Daoy (cell line): ENCODE measurements around the gene TBC1D19. TPM values are rescaled to one million over a fixed set of nuclear protein-coding genes. Genes with fewer than 3 reads are reported as not detected.
A peak's percentile ranks its signal among the peaks of the same experiment; 100 is the strongest.

ENCODE experiments used
- DNase-seq: peaks from one replicate; pipeline ENCODE4 v3.0.0-alpha.2; 2015; ENCODE audit warnings: low read depth
- total RNA-seq: library from RNA; depleted of rRNA; stranded (reverse); fragments of >200 nt; shearing (Covaris generic); gene quantifications from 2 replicates; pipeline ENCODE4 v1.2.3, GENCODE V29; 2014

Gene TBC1D19
- total RNA-seq, 1 experiment from 2014 or later: 22.7 TPM

DNA sequence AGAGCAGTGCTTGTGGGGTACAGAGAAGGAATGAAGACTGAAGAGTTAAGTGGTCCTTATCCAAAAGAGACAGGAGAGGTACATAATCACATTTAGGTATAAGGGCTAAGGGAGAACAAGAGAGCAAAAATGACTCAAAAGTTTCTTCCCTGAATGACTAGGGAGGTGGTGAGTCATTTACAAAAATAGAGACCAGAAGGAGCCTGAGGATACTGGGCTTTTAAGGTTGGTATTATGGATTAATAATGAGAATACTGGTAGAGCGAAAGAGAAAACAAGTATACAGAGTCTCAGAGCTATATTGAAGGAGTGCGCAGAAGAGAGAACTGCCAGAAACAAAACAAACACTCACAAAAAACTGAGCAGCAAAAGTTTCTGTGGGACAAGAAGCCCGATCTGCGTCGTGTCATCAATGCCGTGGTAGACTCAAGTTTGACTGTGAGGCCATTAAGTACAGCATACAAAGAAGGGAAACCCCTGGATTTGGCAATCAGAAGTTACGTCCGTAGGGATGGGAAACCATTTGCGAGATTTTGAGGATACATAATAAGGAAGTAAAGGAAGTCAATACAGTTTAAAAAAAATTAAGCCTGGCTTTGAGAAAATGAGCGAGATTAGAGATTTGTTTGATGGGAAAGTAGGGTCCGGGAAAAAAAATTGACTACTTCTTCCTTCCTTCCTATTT lies 147.6 kb downstream of the TBC1D19 start:
- DNase-seq: no peak

DNA sequence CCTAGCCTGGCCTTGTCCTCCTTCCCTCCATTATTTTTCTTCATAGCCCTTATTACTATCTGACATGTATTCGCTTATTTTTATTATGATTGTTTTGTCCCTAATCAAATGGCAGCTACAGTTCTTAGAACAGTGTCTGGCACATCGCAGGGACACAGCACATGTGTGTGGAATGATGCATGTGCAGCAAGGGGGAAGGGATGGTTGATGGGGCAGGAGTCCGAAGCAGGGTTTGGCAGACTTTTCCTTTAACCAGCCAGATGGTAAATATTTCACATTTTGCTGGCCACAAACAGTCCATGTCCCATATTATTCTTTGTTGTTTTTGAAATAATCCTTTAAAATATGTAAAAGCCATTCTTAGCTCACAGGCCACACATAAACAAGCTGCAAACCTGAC lies 148.5 kb downstream of the TBC1D19 start:
- DNase-seq: no peak

DNA sequence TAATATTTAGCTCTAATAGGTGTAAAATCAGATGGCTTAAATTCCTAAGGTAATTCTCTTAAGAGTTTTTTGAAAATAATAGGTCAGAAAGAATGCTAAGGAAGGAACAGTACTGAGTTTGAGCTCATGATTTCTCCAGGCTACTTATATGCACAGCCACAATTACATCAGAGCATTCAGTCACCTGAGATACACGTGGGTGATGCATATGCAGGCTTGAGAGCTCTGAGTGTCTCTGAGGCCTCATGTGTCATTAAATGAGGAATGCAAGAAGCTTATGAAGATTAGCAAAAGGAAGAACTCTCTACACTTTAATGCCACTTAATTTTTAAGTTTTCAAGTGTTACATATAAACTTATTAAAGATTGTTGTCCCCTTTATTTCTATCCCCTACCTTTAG lies 152.7 kb downstream of the TBC1D19 start:
- DNase-seq: no peak

DNA sequence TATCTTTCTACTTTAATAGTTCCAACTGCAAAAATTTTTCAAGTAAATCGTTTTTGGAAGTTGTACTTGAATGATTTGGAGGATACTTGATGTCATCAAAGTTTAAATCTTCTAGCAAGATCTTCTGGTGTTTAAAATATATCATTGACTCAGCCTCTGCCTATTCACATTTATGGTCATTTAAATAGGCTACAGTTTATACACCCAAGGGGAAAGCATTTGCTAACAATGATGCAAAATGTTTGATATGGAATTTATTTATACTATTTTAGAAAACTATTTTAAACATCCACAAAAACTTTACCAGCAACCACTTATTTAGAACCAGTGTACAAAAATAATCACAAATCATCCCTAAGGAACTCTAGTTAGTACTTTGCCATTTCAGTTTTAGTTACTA lies 153.5 kb downstream of the TBC1D19 start:
- DNase-seq: no peak

DNA sequence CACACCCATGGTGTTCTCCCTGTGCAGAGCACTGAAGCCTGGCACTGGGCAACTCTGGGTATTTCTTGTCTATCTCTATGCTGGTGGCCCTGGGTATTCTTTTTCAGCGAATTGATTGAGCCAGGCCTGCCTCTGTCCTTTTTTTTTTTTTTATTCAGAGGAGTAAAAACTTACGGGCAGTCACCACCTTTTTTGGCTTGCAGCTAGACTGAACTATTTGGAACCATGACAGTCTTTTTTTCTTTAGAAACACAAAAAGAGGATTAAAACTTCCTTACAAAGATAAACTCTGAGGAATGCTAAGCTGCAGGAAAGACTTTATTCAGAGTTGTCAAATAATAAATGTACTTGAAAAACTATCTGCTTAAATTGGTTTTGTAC lies 157.6 kb downstream of the TBC1D19 start:
- no peak for DNase-seq

DNA sequence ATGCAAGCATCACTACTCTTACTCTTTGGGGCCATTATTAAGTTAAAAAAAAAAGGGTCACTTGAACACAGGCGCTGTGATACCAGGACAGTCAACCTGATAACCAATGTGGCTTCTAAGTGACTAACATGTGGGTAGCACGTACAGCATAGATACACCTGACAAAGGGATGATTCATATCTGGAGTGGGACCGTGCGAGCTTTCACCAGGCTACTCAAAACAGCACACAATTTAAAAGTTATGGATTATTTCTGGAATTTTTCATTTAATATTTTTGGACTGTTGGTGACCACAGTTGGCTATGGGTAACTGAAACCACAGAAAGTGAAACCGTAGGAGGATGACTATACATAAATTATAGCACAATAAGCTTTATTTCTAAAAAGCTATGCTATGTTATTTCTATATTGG lies 162.9 kb downstream of the TBC1D19 start:
- no peak for DNase-seq

DNA sequence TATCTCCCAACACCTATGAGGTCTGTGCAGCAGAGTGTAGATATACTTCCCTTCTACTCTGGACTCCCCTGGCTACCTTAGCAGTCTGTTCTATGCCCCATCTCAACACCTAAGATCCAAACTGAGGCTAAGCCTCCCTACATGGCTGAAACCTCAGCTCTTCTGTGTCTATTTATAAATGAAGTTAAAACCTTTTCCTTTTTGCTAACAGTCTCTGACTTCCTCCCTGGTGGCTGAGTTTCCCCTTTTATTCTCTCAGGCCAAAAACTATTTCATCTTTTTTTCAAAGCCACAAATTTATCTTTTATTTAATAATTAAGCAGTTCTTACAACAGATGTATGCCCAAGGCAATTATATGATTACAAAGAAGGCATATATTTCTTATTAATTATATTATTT lies 164.9 kb downstream of the TBC1D19 start:
- DNase-seq: no peak

DNA sequence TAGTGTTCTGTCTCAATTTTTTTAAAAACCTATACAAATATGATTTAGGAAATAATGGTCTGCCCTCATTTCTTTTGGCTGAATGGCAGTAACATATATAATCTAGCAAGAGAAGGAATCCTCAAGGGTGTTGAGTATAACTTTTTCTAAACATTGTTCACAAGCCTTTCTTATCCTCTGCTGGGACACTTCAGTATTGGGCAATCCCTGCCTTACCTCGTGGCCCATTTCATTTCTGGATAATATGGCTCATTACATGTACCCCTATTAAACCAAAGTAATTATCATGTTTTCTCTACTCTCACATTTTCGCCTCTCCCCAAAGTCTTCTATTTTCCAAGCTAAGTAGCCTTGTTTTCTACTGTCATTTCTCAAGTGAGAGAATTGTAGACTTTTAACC lies 166.0 kb downstream of the TBC1D19 start:
- DNase-seq: no peak

DNA sequence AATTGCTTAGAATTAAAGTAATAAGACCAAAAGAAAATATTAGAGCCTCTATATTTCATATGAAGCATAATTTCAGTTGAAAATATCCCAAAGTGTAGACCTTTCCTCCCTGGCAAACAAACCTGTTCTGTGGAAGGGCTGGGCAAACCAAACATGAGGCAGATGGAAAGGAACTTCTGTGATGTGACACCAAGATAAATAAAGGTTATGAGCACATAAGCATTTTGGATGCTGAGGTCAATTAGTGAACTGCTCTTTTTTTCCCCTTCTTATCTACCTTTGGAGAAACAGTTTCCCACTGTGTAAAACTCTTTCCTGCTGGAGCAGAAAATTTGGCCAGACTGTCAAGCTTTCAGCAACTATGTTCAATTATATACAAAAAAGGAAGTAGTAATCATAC lies 167.1 kb downstream of the TBC1D19 start:
- no peak for DNase-seq

DNA sequence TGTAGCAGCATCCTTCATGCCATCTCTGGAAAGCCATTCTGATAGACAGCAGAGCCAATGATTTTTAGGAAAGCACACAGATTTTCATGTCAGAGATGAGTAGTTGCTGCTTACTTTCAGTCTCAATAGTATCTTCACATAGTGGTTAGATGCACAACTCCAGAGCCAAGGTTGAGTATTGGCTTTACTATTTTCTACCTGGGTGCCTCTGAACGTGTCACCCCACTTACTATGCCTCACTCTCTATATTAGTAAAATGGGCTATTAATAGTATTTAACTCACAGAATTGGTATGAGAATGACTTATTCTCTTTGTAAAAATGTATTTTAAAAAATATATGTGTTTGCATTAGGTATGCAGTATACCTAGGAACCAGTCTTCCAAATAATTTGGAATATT lies 168.0 kb downstream of the TBC1D19 start:
- DNase-seq: no peak

DNA sequence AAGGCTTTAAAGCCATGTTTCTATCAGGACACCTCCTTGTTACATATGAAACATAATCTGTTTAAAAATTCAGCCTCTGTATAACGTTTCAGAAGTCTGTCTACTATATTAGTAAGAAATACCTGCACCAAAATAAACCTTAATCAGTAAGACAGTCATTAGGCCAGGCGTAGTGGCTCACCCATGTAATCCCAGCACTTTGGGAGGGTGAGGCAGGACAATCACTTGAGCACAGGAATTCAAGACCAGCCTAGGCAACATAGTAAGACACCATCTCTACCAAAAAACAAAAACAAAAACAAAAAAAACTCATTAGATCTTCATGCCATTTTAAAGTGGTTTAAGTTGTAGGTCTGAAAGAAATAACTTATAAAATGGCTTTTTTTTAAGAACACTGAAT lies 169.3 kb downstream of the TBC1D19 start:
- DNase-seq: no peak

DNA sequence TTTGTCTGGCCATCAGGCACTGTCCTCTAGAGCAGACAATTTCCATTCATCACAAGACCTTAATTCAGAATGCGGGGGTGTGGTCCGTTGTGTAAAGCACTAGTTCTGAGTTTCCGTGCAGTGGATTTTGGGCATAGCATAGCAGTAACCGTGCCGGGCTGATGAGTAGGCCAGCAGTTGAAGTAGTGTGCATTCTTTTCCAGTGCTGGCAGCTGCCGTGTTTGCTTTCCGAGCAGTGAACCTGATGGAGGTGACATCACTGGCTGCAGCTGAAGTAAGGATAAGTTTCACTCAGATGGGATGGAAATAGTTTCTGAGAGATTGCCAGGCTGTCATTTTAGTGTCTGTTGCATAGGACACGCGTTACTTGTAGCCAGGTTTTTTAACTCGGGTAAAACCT lies 169.7 kb downstream of the TBC1D19 start:
- DNase-seq: peak; percentile 11

DNA sequence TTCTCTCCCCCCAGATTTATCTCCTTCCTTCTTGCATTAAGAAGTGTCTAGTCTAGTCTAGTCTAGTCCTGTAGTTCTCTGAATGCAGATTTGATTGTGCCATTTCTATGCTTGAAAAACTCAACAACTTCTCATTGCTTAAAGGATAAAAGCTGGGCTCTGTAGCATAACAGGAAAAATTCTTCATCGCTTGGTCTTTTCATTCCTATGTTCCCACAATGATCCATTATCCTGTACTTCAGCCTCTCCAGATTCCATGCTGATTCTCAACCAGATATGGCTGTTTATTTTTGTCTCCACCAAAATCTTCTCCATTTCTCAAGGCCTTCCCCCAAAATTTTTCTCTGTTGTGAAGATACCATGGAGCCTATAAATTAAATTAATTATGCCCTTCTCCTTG lies 173.9 kb downstream of the TBC1D19 start:
- DNase-seq: no peak

DNA sequence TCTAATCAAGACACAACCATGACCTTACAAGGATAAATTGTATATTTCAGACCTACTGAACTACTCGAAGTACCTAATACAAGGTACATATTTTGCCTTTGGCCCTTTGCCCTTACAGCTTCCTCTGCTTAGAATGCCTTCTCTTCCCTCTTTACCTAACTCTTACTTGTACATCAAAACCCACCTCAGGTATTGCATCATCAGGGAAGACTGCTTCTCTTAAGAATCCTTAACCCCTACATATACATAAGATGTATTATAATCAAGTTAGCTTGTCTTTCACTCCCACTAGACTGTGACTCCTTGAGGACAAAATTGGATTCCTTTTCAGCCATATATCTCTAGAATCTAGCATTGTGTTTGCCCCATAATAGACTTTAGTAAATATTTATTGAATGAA lies 175.0 kb downstream of the TBC1D19 start:
- no peak for DNase-seq

DNA sequence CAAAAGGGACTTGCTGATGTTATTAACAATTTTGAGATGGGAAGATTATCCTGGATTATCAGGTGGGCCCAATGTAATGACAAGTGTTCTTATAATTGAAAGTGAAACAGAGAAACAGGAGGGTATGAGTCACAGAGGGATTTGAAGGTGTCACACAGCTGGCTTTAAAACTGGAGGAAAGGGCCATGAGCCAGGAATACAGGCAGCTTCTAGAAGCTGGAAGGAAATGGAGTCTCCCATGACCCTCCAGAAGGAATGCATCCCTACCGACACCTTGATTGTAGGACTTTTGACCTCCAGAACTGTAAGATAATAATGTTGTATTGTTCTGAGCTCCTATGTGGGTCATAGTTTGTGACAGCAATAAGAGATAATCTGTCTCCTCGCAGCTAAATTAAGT lies 178.8 kb downstream of the TBC1D19 start:
- DNase-seq: peak; percentile 59

DNA sequence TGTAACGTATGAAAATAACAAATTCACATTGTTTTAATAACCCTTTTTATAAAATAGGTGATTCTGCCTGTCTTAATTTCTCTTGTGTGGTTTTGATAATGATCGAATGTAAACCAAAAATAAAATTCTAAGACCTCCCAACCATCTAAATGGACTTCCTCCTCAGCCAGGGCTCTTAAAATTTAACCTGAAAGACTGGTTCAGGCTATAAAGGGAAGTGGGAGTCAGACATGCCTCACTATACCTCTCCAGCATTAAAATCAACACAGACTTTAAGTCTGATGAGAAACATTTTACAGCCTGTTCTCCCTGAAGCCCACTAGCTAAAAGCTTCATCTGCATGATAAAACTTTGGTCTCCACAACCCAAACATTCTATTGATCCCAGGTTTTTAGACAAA lies 179.2 kb downstream of the TBC1D19 start:
- no peak for DNase-seq

DNA sequence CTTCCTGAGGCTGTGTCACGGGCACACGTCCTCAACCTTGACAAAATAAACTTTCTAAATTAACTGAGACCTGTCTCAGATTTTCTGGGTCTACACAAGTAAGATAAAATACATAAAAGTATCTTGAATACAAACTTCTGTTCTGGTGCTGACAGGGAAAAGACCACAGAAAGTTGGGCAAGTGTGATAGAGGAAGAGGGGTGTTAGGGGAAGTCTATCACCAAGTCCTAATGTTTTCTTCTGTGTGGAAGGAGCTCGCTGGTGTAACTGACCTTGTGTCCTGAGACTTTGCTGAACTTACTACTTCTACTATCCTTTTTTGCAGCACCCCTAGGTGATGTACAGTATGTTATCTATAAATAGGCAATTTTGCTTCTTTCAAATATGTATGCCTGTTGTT lies 179.8 kb downstream of the TBC1D19 start:
- no peak for DNase-seq

DNA sequence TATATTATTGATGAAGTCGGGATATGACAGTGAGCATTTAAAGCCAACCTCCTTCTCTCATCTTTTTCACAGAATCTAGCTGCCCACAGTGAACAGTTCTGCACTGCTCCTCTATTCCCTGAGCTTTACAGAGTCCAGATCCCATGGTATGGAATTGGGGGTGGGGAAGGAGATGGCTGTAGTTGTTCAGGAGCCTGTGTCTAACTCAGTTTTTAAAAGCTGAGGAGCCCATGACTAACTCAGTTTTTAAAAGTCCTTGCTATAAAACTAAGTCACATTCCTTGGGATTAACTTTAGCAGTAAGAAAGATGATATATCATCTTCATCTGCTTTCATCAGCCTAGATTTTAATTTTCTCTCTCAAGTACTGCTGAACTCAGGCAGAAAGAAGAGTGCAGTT lies 180.3 kb downstream of the TBC1D19 start:
- no peak for DNase-seq

DNA sequence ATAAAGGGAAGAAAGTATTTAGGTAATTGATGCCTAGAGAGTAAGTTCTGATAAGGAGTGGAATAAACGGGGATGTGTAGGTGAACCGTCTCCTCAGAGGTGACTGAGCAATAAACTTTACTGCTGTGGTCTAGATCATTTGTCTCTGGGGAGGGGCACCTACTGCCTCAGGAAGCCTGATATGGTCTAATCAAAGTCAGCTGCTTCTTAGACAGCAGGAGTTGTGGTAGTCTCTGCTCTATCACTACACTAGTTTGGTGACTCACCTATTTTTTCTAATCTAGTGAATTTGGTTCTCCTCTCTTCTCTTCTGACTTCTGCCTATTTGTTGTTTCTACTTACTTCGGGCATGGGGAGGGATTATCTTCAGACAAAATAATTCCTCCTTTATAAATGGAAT lies 181.6 kb downstream of the TBC1D19 start:
- no peak for DNase-seq

DNA sequence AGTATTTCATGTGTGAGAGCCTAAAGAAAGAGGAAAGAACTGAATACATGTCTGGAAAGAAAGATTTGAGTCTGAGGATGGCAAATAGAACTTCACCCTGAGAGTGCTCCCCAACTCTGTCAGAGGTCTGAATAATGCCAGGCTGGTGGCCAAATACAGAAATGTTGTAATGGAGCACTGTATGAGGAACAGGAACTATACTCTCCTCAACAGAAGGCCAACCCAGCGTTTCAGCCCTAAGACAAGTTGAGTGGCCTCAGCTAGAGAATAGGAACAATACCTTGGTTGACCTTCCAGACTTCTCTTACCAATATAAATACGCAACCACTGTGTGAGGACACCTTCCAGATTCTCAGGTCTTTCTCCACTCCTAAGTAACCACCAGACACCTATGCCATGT lies 182.3 kb downstream of the TBC1D19 start:
- DNase-seq: no peak

DNA sequence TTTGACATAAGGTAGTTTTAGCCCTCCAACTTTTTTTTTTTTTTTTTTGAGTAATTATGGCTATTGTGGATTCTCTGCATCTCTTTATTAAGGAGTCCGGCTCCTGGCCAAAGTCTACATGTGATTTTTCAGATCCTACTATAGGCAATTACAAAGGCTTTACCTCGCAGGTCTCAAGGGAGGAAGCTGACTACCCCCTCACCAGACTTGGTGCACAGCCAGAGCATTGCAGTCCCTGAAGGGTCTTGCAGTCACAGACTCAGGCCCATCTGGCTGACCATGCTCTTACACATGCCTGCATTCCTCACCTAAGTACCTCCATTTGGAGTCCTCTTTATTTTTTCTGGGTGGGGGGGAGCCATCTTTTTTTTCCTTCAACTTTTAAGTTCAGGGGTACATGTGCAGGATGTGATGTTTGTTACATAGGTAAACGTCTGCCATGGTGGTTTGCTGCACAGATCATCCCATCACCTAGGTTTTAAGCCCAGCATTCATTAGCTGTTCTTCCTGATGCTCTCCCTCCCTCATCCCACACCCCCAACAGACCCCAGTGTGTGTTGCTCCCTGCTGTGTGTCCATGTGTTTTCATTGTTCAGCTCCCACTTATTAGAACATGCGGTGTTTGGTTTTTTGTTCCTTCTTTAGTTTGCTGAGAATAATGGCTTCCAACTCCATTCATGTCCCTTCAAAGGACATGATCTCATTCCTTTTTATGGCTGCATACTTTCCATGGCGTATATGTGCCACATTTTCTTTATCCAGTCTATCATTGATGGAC lies 188.4 kb downstream of the TBC1D19 start:
- no peak for DNase-seq

DNA sequence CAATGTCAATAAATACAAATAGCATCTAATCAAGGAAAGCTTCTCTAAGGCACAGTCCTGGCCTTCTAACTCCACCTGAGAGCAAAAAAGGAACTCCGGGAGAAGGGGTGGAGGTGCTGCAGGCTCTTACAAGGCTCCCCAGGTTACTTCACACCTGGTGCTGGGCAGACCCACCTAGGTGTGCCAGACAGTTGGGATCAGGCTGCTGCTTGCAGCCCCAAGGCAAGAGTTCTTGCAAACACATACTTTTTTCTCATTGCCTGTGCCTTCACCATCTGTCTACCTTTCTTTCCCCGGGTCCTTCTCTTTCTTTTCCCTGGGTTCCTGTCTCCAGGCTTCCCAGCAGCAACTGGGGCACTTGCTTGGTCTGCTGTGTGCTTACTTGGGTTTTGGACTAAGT lies 195.3 kb downstream of the TBC1D19 start:
- DNase-seq: no peak

DNA sequence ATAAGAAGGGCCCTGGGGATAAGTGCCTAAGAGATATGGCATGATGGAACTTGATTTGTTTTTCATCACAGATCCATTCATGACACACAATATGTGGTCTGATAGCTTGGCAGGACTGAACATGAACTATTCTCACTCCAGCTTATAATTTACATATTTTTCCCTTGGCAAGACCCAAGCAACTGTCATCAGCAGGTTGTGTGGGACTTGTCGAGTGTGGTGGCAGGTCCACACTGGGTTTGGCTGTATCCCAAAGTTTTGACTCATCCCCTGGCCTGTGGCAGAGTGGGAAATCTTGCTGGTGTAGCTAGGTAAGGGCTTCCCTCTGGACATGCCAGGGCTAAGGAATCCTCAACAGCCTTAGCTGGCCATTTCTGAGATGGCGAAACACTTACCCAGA lies 195.8 kb downstream of the TBC1D19 start:
- peak; percentile 43 for DNase-seq

DNA sequence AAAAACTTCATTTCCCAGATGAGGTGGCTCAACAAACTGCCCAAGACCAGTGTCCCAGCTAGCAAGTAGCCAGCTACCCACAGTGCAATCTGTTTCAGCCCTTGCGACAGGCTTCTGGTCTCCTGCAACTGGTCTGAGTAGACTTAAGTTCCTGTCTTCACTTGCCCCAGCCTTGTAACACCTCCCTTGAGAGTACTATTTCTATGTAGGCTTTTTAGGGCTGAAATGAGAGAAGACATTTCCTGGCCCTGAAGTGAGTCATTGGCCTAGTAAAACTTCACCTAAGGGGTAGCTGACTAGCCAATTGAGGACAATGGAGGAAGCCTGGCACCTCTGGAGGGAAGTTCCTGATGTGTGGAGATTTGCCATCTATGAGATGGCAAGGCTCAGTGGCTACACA lies 196.7 kb downstream of the TBC1D19 start:
- DNase-seq: peak; percentile 25
